H1 (cell line): ENCODE measurements around the gene SPATS2. TPM values are rescaled to one million over a fixed set of nuclear protein-coding genes. Genes with fewer than 3 reads are reported as not detected.

ENCODE experiments used
- ATF3 ChIP-seq: IDR thresholded peaks from 2 replicates; pipeline ENCODE4 v1.6.1; 2011; ENCODE audit warnings: low read depth, mild to moderate bottlenecking, low read length; ENCODE audit not compliant: insufficient read depth
- HDAC6 ChIP-seq: IDR thresholded peaks from one replicate; pipeline ENCODE4 v1.7.1; 2012; ENCODE audit warnings: low read depth, mild to moderate bottlenecking, inconsistent platforms, low read length, moderate library complexity
- JUND ChIP-seq: IDR thresholded peaks from 2 replicates; pipeline ENCODE4 v1.6.1; 2011; ENCODE audit warnings: mild to moderate bottlenecking, improper control_type of control experiment, low read length
- KDM5A ChIP-seq: fragments of 200-600 bp; IDR thresholded peaks from 2 replicates; pipeline ENCODE4 v1.7.1; 2012; ENCODE audit warnings: mild to moderate bottlenecking, low read length, inconsistent platforms, mixed read lengths
- MAX ChIP-seq: IDR thresholded peaks from 2 replicates; pipeline ENCODE4 v1.6.1; 2012; ENCODE audit warnings: inconsistent platforms
- RBBP5 ChIP-seq: IDR thresholded peaks from 2 replicates; pipeline ENCODE4 v1.7.1; 2012; ENCODE audit warnings: low read depth, mild to moderate bottlenecking, inconsistent platforms, low read length, moderate library complexity, borderline replicate concordance
- RXRA ChIP-seq: IDR thresholded peaks from 2 replicates; pipeline ENCODE4 v1.6.1; 2011; ENCODE audit warnings: low read depth, mild to moderate bottlenecking, low read length, moderate library complexity; ENCODE audit not compliant: insufficient read depth
- SAP30 ChIP-seq: fragments of 300-600 bp; sonication (generic); IDR thresholded peaks from 2 replicates; pipeline ENCODE4 v1.7.1; 2012; ENCODE audit warnings: low read length, moderate library complexity, mild to moderate bottlenecking, inconsistent platforms; ENCODE audit not compliant: insufficient read depth, insufficient replicate concordance
- polyA plus RNA-seq, 7 experiments: library from polyadenylated mRNA; depleted of rRNA in 3 of 7; stranded (reverse) in 5 of 7; unstranded in 2 of 7; fragments of >200 nt in 5 of 7; fragments of 200-250 nt in 2 of 7; gene quantifications; 1 replicate in 5 of 7; 2 replicates in 1 of 7; 4 replicates in 1 of 7; pipeline versions ENCODE4 v1.2.1 to v1.2.3, GENCODE V29; 2011 to 2013; ENCODE audit warnings: missing spikeins in 2 of 7, mixed read lengths in 2 of 7
- total RNA-seq: library from RNA; stranded (reverse); fragmentation: NEBNext Ultra II Directional; extraction: Animal tissue kit (Norgen Biotek cat#: 25700); gene quantifications from 2 replicates; pipeline ENCODE4 v1.2.1, GENCODE V29; 2021

SPATS2 gene
- total and polyA plus RNA-seq, 2 of the 8 experiments (the other 6 are each of a cell fraction or from before 2014, with no cell fraction given), result 19.2 to 24.5 TPM

DNA sequence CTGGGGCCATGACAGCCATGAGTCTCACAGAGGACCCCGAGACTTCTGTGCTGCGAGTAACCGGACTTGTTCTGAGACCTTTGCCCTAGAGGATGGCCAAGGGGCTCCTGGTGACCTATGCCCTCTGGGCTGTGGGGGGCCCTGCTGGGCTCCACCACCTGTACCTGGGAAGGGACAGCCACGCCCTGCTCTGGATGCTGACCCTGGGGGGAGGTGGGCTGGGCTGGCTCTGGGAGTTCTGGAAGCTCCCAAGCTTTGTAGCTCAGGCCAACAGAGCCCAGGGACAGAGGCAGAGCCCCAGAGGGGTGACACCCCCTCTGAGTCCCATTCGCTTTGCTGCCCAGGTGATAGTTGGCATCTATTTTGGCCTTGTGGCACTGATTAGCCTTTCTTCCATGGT is 18.5 kb upstream of the SPATS2 start (continued):
- TF ChIP-seq ATF3 (no peak), RBBP5 (no peak), RXRA (no peak), HDAC6 (no peak), SAP30 (no peak), KDM5A (no peak), JUND (no peak), MAX (no peak)
- TF ChIP-seq, all 59 proteins: peak for 0
